Spinal cord (tissue), 10 donors: ENCODE data around the gene MORN4. TPM values are rescaled to one million over a fixed set of nuclear protein-coding genes. Genes with fewer than 3 reads are reported as not detected.

ENCODE experiments used
- DNase-seq, 6 donors: peaks; one replicate each; pipeline versions ENCODE4 v3.0.0 to v3.0.0-alpha.2; 2013 to 2015; ENCODE audit warnings: low spot score in 6 of 6, low read depth in 4 of 6
- H3K27ac ChIP-seq: one replicate; pipeline ENCODE4 v1.5.1; 2013; ENCODE audit warnings: low read depth, low read length, control low read depth
- H3K27me3 ChIP-seq: one replicate; pipeline ENCODE4 v1.6.1; 2013; ENCODE audit warnings: low read length; ENCODE audit not compliant: control insufficient read depth, insufficient read depth
- H3K36me3 ChIP-seq: one replicate; pipeline ENCODE4 v1.6.1; 2013; ENCODE audit warnings: low read length; ENCODE audit not compliant: control insufficient read depth, insufficient read depth
- H3K4me1 ChIP-seq: one replicate; pipeline ENCODE4 v1.6.1; 2013; ENCODE audit warnings: low read length; ENCODE audit not compliant: control insufficient read depth, insufficient read depth
- H3K4me3 ChIP-seq: one replicate; pipeline ENCODE4 v1.5.1; 2013; ENCODE audit warnings: low read depth, low read length, control low read depth
- H3K9me3 ChIP-seq: one replicate; pipeline ENCODE4 v1.6.1; 2013; ENCODE audit warnings: low read length; ENCODE audit not compliant: control insufficient read depth, insufficient read depth
- WGBS: methylation state at CpG from one replicate; pipeline ENCODE4 v1.1.5; 2013; ENCODE audit warnings: missing lambda C conversion rate; ENCODE audit not compliant: insufficient coverage; 5-methylcytosine and 5-hydroxymethylcytosine counted together
- long read RNA-seq, 4 donors: transcript quantifications; one replicate each; lab custom pipeline, GENCODE V29; 2026
- polyA plus RNA-seq, 2 donors: library from polyadenylated mRNA; unstranded; fragments of 120-200 nt; gene quantifications; one replicate each; pipeline ENCODE4 v1.2.1, GENCODE V29; 2013; ENCODE audit not compliant: insufficient read length in 2 of 2
- total RNA-seq, 2 donors: library from RNA; depleted of rRNA in 1 of 2; stranded (reverse); fragments of 120-200 nt in 1 of 2; fragments of >200 nt in 1 of 2; gene quantifications; one replicate each; pipeline versions ENCODE4 v1.2.3 to v1.2.4, GENCODE V29; 2013 to 2014
- donor health status: healthy.

The MORN4 gene
- total RNA-seq, result 10 to 100 TPM; 19.2 to 27.8 TPM
- polyA plus RNA-seq, result 10 to 100 TPM; 44.0 to 45.7 TPM
- long read RNA-seq, donor 1, transcript MORN4-201 (5 exons, 2,315 nt), result major isoform, 12 of 15 reads
- long read RNA-seq, donor 1, partial matches to known transcripts, result 0 of 15 reads
- long read RNA-seq, donor 1, other reads (novel, unspliced or antisense), result 0 of 15 reads
- long read RNA-seq, donor 2, transcript MORN4-201 (5 exons, 2,315 nt), result major isoform, 8 of 11 reads
- long read RNA-seq, donor 2, partial matches to known transcripts, result 0 of 11 reads
- long read RNA-seq, donor 2, other reads (novel, unspliced or antisense), result 0 of 11 reads
- long read RNA-seq, donor 3, transcript MORN4-201 (5 exons, 2,315 nt), result major isoform, 8 of 13 reads
- long read RNA-seq, donor 3, transcript MORN4-202 (2 exons, 419 nt), result minor isoform, 5 of 13 reads
- long read RNA-seq, donor 3, partial matches to known transcripts, result 0 of 13 reads
- long read RNA-seq, donor 3, other reads (novel, unspliced or antisense), result 0 of 13 reads
- long read RNA-seq, donor 4, transcript MORN4-202 (2 exons, 419 nt), result major isoform, 5 of 6 reads
- long read RNA-seq, donor 4, partial matches to known transcripts, result 0 of 6 reads
- long read RNA-seq, donor 4, other reads (novel, unspliced or antisense), result 0 of 6 reads

DNA sequence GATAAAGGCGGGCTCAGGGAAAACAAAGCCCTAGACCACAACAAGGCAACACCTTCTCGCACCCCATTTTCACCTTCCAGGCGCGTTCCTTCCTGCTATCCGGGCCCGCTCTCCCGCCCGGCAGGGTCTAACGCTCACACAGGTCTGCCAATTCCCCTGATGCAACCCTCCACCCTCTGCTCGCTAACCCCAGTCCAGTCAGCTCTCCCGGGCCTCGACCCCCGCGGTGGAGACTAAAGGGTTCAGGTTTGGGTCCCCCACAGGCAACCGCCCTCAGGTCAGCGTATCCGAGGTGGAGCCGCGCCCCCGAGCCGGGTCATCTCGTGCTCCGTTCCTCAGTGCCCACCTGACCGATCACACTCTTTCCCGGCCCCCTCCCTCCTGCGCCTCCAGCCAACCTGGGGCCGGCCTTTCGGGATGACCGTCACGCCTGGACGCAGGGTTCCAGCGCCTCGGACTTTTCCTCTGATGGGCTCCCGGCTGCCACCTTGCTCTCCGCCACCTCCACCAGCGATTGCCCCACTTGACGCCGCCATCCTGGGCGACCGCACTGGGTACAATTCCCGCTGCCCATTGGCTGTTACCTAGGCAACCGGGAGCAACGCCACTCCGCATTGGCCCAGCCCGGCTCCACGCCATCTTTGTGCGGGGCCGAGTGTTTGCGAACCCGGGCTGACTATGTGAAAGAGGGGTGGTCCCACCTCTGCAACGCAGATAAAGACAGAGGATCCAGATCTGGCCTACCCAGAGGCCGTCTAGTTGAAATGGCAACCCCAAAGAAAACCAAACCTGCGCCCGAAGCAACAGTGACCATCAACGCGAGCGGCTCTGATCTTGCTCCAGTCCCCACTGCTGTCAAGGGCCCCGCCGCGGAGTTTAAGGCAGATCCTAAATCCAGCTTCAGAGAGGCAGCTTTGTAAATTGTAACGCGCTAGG is at the start of gene MORN4:
Gene MORN4 (minus strand): TSS at position 552 of the 936 bp plus-strand sequence. CDS start 13,847 bp downstream, outside the sequence.
- peak; percentile 92 to 99 (median 94) for DNase-seq
- under 1% methylated on average over 60 of the region's 62 CpGs for WGBS
- H3K27me3 ChIP-seq, result no peaks in the 10 kb centered on the region
- peaks cover 12% of the 10 kb centered on the region for H3K4me1 ChIP-seq
- H3K27ac ChIP-seq, result peak within 1 kb of the TSS; percentile 79
- H3K9me3 ChIP-seq, result no peaks in the 10 kb centered on the region
- H3K36me3 ChIP-seq, result peaks cover 4% of the 10 kb centered on the region
- peak within 1 kb of the TSS; percentile 86 for H3K4me3 ChIP-seq

- no peak overlapping the region for H3K4me3 ChIP-seq
- no peaks in the 10 kb centered on the region for H3K27me3 ChIP-seq
- no peaks in the 10 kb centered on the region for H3K9me3 ChIP-seq
- no peak for DNase-seq
- H3K27ac ChIP-seq, result no peak overlapping the region
- WGBS, result 100% methylated on average over 2 of the region's 4 CpGs
- H3K36me3 ChIP-seq, result peaks cover 11% of the 10 kb centered on the region
- peaks cover 22% of the 10 kb centered on the region for H3K4me1 ChIP-seq
These were observed 48.7 kb upstream of the MORN4 start for GRCh38 chr10:97682042-97682441.

GRCh38 chr10:97679594-97679993 is 46.3 kb upstream of the MORN4 start:
- no peak overlapping the region for H3K4me3 ChIP-seq
- no peaks in the 10 kb centered on the region for H3K9me3 ChIP-seq
- DNase-seq, result no peak
- no peaks in the 10 kb centered on the region for H3K27me3 ChIP-seq
- peaks cover 27% of the 10 kb centered on the region for H3K36me3 ChIP-seq
- peaks cover 6% of the 10 kb centered on the region for H3K4me1 ChIP-seq
- H3K27ac ChIP-seq, result no peak overlapping the region
- WGBS, result 94% methylated on average over 15 of the region's 16 CpGs

DNA sequence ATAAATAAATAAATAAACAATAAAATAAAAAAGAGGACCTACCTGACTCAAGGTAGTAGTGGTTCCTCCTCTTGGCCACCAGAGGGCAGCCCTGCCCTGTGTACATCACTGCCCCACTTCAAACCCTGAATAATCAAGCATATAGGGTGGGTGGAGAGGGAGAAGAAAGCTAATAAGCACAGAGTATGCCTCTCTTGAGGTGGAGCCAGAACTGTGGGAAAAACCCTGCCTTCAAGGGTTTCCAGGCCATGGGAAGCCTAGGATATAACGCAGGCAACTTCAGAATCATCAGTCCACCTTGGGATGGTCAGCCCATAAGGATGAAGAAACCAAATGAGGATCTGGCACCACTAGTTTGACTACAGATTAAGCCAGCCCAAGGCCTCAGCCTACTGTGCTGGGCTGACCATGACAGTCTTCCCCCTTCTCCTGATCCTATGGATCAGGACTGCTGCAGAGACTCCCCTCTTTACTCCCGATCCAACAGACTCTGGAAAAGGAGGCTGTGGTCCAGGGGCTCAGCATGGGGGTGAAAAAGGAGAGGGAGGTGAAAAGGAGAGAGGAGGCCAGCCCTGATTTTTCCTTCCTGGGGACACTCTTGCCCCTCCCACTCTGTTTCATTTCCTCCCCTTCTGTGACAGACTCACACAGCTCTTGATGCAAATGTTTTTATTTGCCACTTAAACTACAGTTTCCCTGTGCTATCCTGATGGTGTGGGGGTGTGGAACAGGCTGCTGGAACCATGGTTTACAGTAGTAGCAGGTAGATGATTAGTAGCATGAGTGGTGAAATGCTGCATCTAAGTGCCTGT is 43.7 kb upstream of the MORN4 start:
- Histone ChIP-seq H3K4me3 (no peak overlapping the region), H3K27ac (no peak overlapping the region), H3K27me3 (no peaks in the 10 kb centered on the region), H3K4me1 (no peaks in the 10 kb centered on the region), H3K9me3 (no peaks in the 10 kb centered on the region), H3K36me3 (peaks cover 44% of the 10 kb centered on the region)
- peak in 4 of 6 donors; percentile 13 to 86 (median 38) for DNase-seq
- WGBS, result 78% methylated on average over 1 of the region's 2 CpGs

- Histone ChIP-seq H3K4me3 (no peak overlapping the region), H3K36me3 (peaks cover 56% of the 10 kb centered on the region), H3K4me1 (no peaks in the 10 kb centered on the region), H3K27ac (no peak overlapping the region), H3K27me3 (no peaks in the 10 kb centered on the region), H3K9me3 (no peaks in the 10 kb centered on the region)
- DNase-seq, result no peak
- WGBS, result 87% methylated on average over 9 of the region's 9 CpGs
These were observed 41.9 kb upstream of the MORN4 start for GRCh38 chr10:97675222-97675621.

GRCh38 chr10:97673736-97674525 is 40.6 kb upstream of the MORN4 start:
- DNase-seq, result no peak
- Histone ChIP-seq H3K27ac (no peak overlapping the region), H3K4me1 (no peaks in the 10 kb centered on the region), H3K9me3 (no peaks in the 10 kb centered on the region), H3K36me3 (peaks cover 54% of the 10 kb centered on the region), H3K27me3 (no peaks in the 10 kb centered on the region), H3K4me3 (no peak overlapping the region)
- WGBS, result 79% methylated on average over 3 of the region's 8 CpGs

- no peaks in the 10 kb centered on the region for H3K27me3 ChIP-seq
- peaks cover 58% of the 10 kb centered on the region for H3K36me3 ChIP-seq
- no peaks in the 10 kb centered on the region for H3K4me1 ChIP-seq
- no peak for DNase-seq
- no CpG with 5 or more reads among the region's 1 CpG for WGBS
- H3K4me3 ChIP-seq, result no peak overlapping the region
- H3K9me3 ChIP-seq, result no peaks in the 10 kb centered on the region
- H3K27ac ChIP-seq, result no peak overlapping the region
These were observed 36.3 kb upstream of the MORN4 start for GRCh38 chr10:97669571-97669970.

DNA sequence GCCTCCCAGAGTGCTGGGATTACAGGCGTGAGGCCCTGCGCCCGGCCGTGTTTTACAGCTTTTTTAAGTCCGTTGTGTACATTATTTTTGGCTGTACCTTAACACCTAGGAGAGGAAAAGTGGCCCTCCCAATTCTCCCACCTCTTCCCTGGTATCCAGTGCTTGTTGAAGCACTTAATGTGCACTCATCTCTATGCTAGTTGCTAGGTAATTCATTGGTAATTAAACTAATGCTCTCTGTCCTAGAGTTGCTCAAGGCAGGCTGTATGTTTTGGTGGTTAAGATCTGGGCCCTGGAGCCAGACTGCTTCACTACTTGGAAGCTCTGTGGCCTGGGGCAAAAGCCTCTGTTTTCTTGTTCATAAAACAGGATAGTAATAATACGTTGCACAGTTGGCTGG is 34.2 kb upstream of the MORN4 start:
- DNase-seq, result no peak
- H3K27ac ChIP-seq, result no peak overlapping the region
- H3K27me3 ChIP-seq, result no peaks in the 10 kb centered on the region
- 87% methylated on average over 5 of the region's 6 CpGs for WGBS
- no peaks in the 10 kb centered on the region for H3K4me1 ChIP-seq
- H3K9me3 ChIP-seq, result no peaks in the 10 kb centered on the region
- peaks cover 47% of the 10 kb centered on the region for H3K36me3 ChIP-seq
- H3K4me3 ChIP-seq, result no peak overlapping the region
